HFFc6 (cell line): Measurements from ENCODE around the gene FYTTD1. TPM values are rescaled to one million over a fixed set of nuclear protein-coding genes. Genes with fewer than 3 reads are reported as not detected.

Source experiments
- DNase-seq: peaks from one replicate; pipeline ENCODE4 v3.0.0-alpha.2; 2018
- H3K27ac Mint-ChIP-seq: 2 replicates; pipeline ENCODE4 v1.8.0; 2020; ENCODE audit warnings: mild to moderate bottlenecking, mixed read lengths
- H3K27me3 Mint-ChIP-seq: 2 replicates; pipeline ENCODE4 v1.8.0; 2021; ENCODE audit warnings: mild to moderate bottlenecking, moderate library complexity, mixed read lengths; ENCODE audit not compliant: insufficient read depth
- H3K36me3 Mint-ChIP-seq: 2 replicates; pipeline ENCODE4 v1.8.0; 2021; ENCODE audit warnings: low read depth, mixed read lengths
- H3K4me1 Mint-ChIP-seq: 2 replicates; pipeline ENCODE4 v1.8.0; 2020; ENCODE audit warnings: low read depth, mixed read lengths
- H3K4me3 Mint-ChIP-seq: 2 replicates; pipeline ENCODE4 v1.8.0; 2020; ENCODE audit warnings: mild to moderate bottlenecking, moderate library complexity, mixed read lengths
- H3K9me3 Mint-ChIP-seq: 2 replicates; pipeline ENCODE4 v1.8.0; 2020; ENCODE audit warnings: mild to moderate bottlenecking, mixed read lengths
- total RNA-seq, 6 experiments: library from RNA; stranded (reverse); fragmentation: NEBNext Ultra II Directional; extraction: Animal tissue kit (Norgen Biotek cat#: 25700); gene quantifications; 2 replicates in 1 of 6; 3 replicates in 5 of 6; pipeline ENCODE4 v1.2.3, GENCODE V29; 2021
- TF ChIP-seq, protein P1 (sequence below): fragments of 200-600 bp; sonication (generic); IDR thresholded peaks from 2 replicates; pipeline ENCODE4 v1.5.0; 2021; ENCODE audit warnings: antibody characterized with exemption, mild to moderate bottlenecking

Gene FYTTD1
- total RNA-seq, 6 experiments from 2014 or later = 53.3 to 71.7 (median 60.9) TPM

DNA sequence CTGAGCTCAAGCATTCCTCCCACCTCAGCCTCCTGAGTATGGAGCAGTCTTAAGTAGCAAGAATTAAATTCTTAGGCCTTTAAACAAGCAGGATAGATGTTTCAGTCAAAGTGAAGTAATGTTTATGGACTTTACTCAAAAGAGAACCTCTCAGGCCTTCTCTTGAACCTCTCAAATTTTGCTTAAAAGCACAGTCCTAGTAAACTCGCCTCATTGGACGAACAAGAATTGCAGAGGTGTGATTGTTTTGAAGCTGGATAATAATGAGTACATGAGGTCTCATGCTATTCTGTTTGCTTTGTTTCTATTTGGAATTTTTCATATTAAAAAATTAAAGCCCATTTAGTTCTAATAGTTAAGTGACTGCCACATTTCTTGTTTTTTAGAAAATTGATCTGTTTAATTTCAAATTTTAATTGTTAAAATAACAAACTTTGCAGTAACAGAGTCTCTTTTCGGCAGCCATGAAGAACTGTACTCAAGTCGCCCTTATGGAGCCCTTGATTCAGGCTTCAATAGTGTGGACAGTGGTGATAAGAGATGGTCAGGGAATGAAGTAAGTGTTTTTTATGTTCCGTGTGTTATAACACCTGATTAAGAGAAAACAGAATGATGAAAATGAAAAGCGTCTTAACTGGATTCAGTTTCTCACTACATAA is 80.8 kb downstream of the FYTTD1 start:
- DNase-seq = no peak
- Mint-ChIP-seq H3K4me1 (no peaks in the 10 kb centered on the region), H3K4me3 (no peak overlapping the region), H3K27me3 (no peaks in the 10 kb centered on the region), H3K9me3 (no peaks in the 10 kb centered on the region), H3K36me3 (peaks cover 41% of the 10 kb centered on the region), H3K27ac (no peak overlapping the region)
- TF ChIP-seq, protein P1, sequence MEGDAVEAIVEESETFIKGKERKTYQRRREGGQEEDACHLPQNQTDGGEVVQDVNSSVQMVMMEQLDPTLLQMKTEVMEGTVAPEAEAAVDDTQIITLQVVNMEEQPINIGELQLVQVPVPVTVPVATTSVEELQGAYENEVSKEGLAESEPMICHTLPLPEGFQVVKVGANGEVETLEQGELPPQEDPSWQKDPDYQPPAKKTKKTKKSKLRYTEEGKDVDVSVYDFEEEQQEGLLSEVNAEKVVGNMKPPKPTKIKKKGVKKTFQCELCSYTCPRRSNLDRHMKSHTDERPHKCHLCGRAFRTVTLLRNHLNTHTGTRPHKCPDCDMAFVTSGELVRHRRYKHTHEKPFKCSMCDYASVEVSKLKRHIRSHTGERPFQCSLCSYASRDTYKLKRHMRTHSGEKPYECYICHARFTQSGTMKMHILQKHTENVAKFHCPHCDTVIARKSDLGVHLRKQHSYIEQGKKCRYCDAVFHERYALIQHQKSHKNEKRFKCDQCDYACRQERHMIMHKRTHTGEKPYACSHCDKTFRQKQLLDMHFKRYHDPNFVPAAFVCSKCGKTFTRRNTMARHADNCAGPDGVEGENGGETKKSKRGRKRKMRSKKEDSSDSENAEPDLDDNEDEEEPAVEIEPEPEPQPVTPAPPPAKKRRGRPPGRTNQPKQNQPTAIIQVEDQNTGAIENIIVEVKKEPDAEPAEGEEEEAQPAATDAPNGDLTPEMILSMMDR = no peak

DNA sequence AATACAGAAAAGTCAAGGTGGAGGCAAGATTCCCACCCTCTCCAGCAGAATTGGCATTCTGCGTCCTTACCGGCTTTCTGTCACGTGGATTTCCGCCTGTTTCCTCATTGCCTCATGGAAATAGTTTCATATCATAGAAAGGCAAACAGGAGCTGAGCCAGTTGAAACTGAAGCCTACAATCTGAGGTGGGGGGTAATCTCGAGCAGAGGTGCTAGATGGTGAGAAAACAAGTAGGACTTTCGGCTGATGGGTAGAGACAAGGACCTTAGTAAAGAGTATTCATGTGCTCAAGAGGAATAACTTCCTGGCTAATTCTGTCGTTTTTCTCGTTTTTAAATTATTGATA is 81.3 kb downstream of the FYTTD1 start:
- no peaks in the 10 kb centered on the region for H3K9me3 Mint-ChIP-seq
- H3K36me3 Mint-ChIP-seq = peaks cover 41% of the 10 kb centered on the region
- no peak overlapping the region for H3K4me3 Mint-ChIP-seq
- H3K27me3 Mint-ChIP-seq = no peaks in the 10 kb centered on the region
- H3K27ac Mint-ChIP-seq = no peak overlapping the region
- no peak for DNase-seq
- TF ChIP-seq, protein P1 = no peak
- no peaks in the 10 kb centered on the region for H3K4me1 Mint-ChIP-seq

DNA sequence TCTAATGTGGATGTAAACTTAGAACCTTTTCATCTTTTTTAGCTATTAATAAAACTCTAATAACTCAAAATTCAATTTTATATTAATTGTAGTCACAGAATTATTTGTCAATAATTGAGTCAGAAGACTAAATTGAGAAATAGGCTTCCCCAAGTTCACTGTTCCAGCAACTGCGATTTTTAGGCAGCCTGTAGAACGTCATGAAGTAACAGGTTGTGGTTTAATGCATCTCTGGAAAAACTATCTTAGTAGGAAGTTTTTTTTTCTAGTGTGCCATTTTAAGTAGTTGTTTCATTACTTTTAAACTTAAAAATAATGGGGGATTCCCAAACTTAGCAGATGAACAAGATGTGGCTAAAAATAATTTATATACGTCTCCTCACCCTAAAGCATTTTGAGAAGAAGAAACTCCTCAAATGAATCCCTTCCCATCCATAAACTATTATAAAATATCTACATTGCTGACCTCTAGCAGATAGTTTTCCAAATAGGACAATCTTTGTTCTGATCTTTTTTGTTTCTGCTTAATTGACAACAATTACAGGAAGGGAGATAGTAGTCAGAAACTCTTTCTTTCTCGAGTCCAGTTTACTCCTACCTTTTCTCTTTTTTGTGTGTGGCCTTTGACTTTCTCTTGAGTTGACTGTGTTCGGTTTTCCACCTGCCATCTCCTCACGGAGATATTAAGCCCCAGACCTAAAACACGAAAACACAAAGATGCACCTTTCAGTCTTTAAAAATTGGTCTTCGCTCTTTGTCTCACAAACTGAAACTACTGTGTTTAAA is 84.4 kb downstream of the FYTTD1 start:
- DNase-seq = no peak
- Mint-ChIP-seq H3K9me3 (no peaks in the 10 kb centered on the region), H3K4me1 (no peaks in the 10 kb centered on the region), H3K36me3 (peaks cover 34% of the 10 kb centered on the region), H3K27me3 (no peaks in the 10 kb centered on the region), H3K4me3 (no peak overlapping the region), H3K27ac (no peak overlapping the region)
- TF ChIP-seq, protein P1 = no peak

- Mint-ChIP-seq H3K4me1 (no peaks in the 10 kb centered on the region), H3K36me3 (peaks cover 26% of the 10 kb centered on the region), H3K27ac (no peak overlapping the region), H3K9me3 (no peaks in the 10 kb centered on the region), H3K4me3 (no peak overlapping the region), H3K27me3 (no peaks in the 10 kb centered on the region)
- no peak for DNase-seq
- TF ChIP-seq, protein P1 = no peak
Observed at GRCh38 chr3:197835509-197835908, 85.8 kb downstream of the FYTTD1 start.

DNA sequence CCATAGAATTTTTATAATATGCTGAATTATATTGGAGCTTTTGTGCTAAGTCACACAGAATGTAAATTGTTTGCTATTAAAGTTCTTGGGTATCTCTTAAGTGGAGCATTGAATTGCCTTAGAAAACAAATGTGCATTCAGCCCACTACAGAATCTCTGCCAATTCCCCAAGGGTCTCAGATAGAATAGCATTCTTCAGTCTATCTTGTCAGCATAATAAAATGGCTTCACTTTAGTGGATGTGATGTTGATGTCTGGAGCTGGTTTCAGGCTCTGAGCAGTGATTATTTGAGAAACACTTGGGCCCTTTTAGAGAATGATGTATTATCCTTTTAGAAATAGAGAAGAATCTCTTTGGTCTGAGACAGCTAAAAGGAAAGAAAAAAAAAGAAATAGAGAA is 86.6 kb downstream of the FYTTD1 start:
- no peak for DNase-seq
- Mint-ChIP-seq H3K36me3 (peaks cover 19% of the 10 kb centered on the region), H3K4me3 (no peak overlapping the region), H3K27ac (no peak overlapping the region; the same call in 1 of the 2 replicates), H3K9me3 (no peaks in the 10 kb centered on the region), H3K4me1 (no peaks in the 10 kb centered on the region), H3K27me3 (no peaks in the 10 kb centered on the region)
- TF ChIP-seq, protein P1 = no peak

Other genes with a start within 250 kb of the FYTTD1 start
- gene BDH1, start 193.9 kb upstream of the FYTTD1 start, total RNA-seq = 1 to 10 TPM in 5 of 6 experiments, under 1 TPM in 1; 0.87 to 1.5 (median 1.2) TPM
- gene RUBCN, start 13.0 kb upstream of the FYTTD1 start, total RNA-seq = 10 to 100 TPM; 27.0 to 30.4 (median 29.4) TPM
- 10 to 100 TPM; 39.4 to 44.7 (median 41.0) TPM for gene LRCH3, start 41.4 kb downstream of the FYTTD1 start, total RNA-seq
- 1,000 to 10,000 TPM in 3 of 6 experiments, 100 to 1,000 TPM in 3; 832 to 1,041 (median 991) TPM for gene RPL35A, start 200.3 kb downstream of the FYTTD1 start, total RNA-seq
- gene LMLN, start 210.3 kb downstream of the FYTTD1 start, total RNA-seq = 1 to 10 TPM; 4.8 to 8.1 (median 6.4) TPM